Measurements from ENCODE around the gene ATP6V1C2. TPM values are rescaled to one million over a fixed set of nuclear protein-coding genes. Genes with fewer than 3 reads are reported as not detected.

Gene ATP6V1C2
- total and polyA plus RNA-seq, 2 donors (not counting 1 experiment from before 2014, with no cell fraction given) = under 0.01 TPM; not detected in 1

- Histone ChIP-seq H3K4me3 (replicated peaks in 1 of 4; ENCODE audit: control extremely low read depth in 1 of 4, insufficient read depth in 1 of 4, low read depth in 3 of 4, low read length in 4 of 4) (no peak overlapping the region), H3K4me2 (ENCODE audit: extremely low read depth, insufficient read depth, low read length) (no peak overlapping the region), H2AFZ (ENCODE audit: low read length) (no peak overlapping the region), H3K27ac (ENCODE audit: insufficient read depth, low read length) (no peak overlapping the region), H3K9me3 (ENCODE audit: control insufficient read depth, insufficient read depth, low read depth, low read length) (no peaks in the 10 kb centered on the region), H3K79me2 (ENCODE audit: control insufficient read depth, insufficient read depth, low read length) (no peaks in the 10 kb centered on the region), H4K20me1 (ENCODE audit: control insufficient read depth, extremely low read depth, insufficient read depth, low read length) (no peaks in the 10 kb centered on the region), H3K27me3 (ENCODE audit: control insufficient read depth, insufficient read depth, low read length) (no peaks in the 10 kb centered on the region), H3K9ac (ENCODE audit: insufficient read depth, low read length) (no peak overlapping the region), H3K36me3 (ENCODE audit: control insufficient read depth, insufficient read depth, low read length) (peaks cover 25% of the 10 kb centered on the region), H3K4me1 (ENCODE audit: control insufficient read depth, extremely low read depth, insufficient read depth, low read length) (no peaks in the 10 kb centered on the region)
- no peak for TF ChIP-seq CTCF (conservative IDR thresholded peaks at IDR 0.05 in 1 of 2, IDR thresholded peaks at IDR 0.05 in 1 of 2; ENCODE audit: low read depth in 1 of 2, low read length in 2 of 2)
- no peak for TF ChIP-seq EZH2 (IDR thresholded peaks at IDR 0.05; ENCODE audit: low read length, missing control alignments)
- DNase-seq (ENCODE audit: low read depth in 2 of 2) = no peak
Observed at GRCh38 chr2:10785260-10785659, 63.8 kb downstream of the ATP6V1C2 start.

- no peaks in the 10 kb centered on the region for H3K4me1 ChIP-seq (ENCODE audit: control insufficient read depth, extremely low read depth, insufficient read depth, low read length)
- no peak overlapping the region for H3K4me2 ChIP-seq (ENCODE audit: extremely low read depth, insufficient read depth, low read length)
- H3K9me3 ChIP-seq (ENCODE audit: control insufficient read depth, insufficient read depth, low read depth, low read length) = no peaks in the 10 kb centered on the region
- no peak overlapping the region for H3K4me3 ChIP-seq (replicated peaks in 1 of 4; ENCODE audit: control extremely low read depth in 1 of 4, insufficient read depth in 1 of 4, low read depth in 3 of 4, low read length in 4 of 4)
- H4K20me1 ChIP-seq (ENCODE audit: control insufficient read depth, extremely low read depth, insufficient read depth, low read length) = no peaks in the 10 kb centered on the region
- TF ChIP-seq CTCF (conservative IDR thresholded peaks at IDR 0.05 in 1 of 2, IDR thresholded peaks at IDR 0.05 in 1 of 2; ENCODE audit: low read depth in 1 of 2, low read length in 2 of 2) (no peak), EZH2 (IDR thresholded peaks at IDR 0.05; ENCODE audit: low read length, missing control alignments) (no peak)
- no peak overlapping the region for H3K9ac ChIP-seq (ENCODE audit: insufficient read depth, low read length)
- H3K36me3 ChIP-seq (ENCODE audit: control insufficient read depth, insufficient read depth, low read length) = peaks cover 22% of the 10 kb centered on the region
- DNase-seq (ENCODE audit: low read depth in 2 of 2) = no peak
- H3K27ac ChIP-seq (ENCODE audit: insufficient read depth, low read length) = no peak overlapping the region
- no peak overlapping the region for H2AFZ ChIP-seq (ENCODE audit: low read length)
- H3K79me2 ChIP-seq (ENCODE audit: control insufficient read depth, insufficient read depth, low read length) = no peaks in the 10 kb centered on the region
- no peaks in the 10 kb centered on the region for H3K27me3 ChIP-seq (ENCODE audit: control insufficient read depth, insufficient read depth, low read length)
Observed at GRCh38 chr2:10786240-10786982, 65.0 kb downstream of the ATP6V1C2 start.

GRCh38 chr2:10787176-10787968 is 65.9 kb downstream of the ATP6V1C2 start:
- Histone ChIP-seq H3K27ac (ENCODE audit: insufficient read depth, low read length) (no peak overlapping the region), H4K20me1 (ENCODE audit: control insufficient read depth, extremely low read depth, insufficient read depth, low read length) (no peaks in the 10 kb centered on the region), H3K4me3 (replicated peaks in 1 of 4; ENCODE audit: control extremely low read depth in 1 of 4, insufficient read depth in 1 of 4, low read depth in 3 of 4, low read length in 4 of 4) (no peak overlapping the region), H3K9me3 (ENCODE audit: control insufficient read depth, insufficient read depth, low read depth, low read length) (no peaks in the 10 kb centered on the region), H3K4me1 (ENCODE audit: control insufficient read depth, extremely low read depth, insufficient read depth, low read length) (no peaks in the 10 kb centered on the region), H2AFZ (ENCODE audit: low read length) (no peak overlapping the region), H3K79me2 (ENCODE audit: control insufficient read depth, insufficient read depth, low read length) (no peaks in the 10 kb centered on the region), H3K4me2 (ENCODE audit: extremely low read depth, insufficient read depth, low read length) (no peak overlapping the region), H3K9ac (ENCODE audit: insufficient read depth, low read length) (no peak overlapping the region), H3K27me3 (ENCODE audit: control insufficient read depth, insufficient read depth, low read length) (no peaks in the 10 kb centered on the region), H3K36me3 (ENCODE audit: control insufficient read depth, insufficient read depth, low read length) (peaks cover 20% of the 10 kb centered on the region)
- no peak for TF ChIP-seq EZH2 (IDR thresholded peaks at IDR 0.05; ENCODE audit: low read length, missing control alignments)
- TF ChIP-seq CTCF (conservative IDR thresholded peaks at IDR 0.05 in 1 of 2, IDR thresholded peaks at IDR 0.05 in 1 of 2; ENCODE audit: low read depth in 1 of 2, low read length in 2 of 2) = peak in 1 of 2 donors; percentile 25
- DNase-seq (ENCODE audit: low read depth in 2 of 2) = peak in 1 of 2 donors; percentile 9
